H1 (cell line): ENCODE data around the gene RANBP9. TPM values are rescaled to one million over a fixed set of nuclear protein-coding genes. Genes with fewer than 3 reads are reported as not detected.

ENCODE experiments used
- CTCF ChIA-PET: fragments of 300-600 bp; sonication (Branson Sonifier 250); formaldehyde crosslinking; loops from one replicate; lab custom pipeline; 2021; ENCODE audit not compliant: partially characterized antibody; lab: Charles Lee
- POLR2A ChIA-PET: fragments of 300-600 bp; sonication (Branson Sonifier 250); formaldehyde crosslinking; loops from one replicate; lab custom pipeline; 2021; ENCODE audit warnings: inconsistent platforms; ENCODE audit not compliant: partially characterized antibody; lab: Charles Lee
- DNase-seq, 2 experiments: peaks; one replicate each; pipeline versions ENCODE4 v3.0.0 to v3.0.0-alpha.2; 2010 to 2022; ENCODE audit warnings: low spot score in 2 of 2, low read depth in 1 of 2, mixed read lengths in 1 of 2
- FAIRE-seq: peaks from 2 replicates; lab custom pipeline; 2011; peaks lifted over from hg19 to GRCh38; lab: Jason Lieb, UNC
- H2AFZ ChIP-seq: 2 replicates; pipeline ENCODE4 v1.8.1; 2012; ENCODE audit warnings: low read length, inconsistent platforms
- H2AK5ac ChIP-seq: 2 replicates; pipeline ENCODE4 v1.6.1; 2013; ENCODE audit warnings: low read depth, low read length
- H2BK120ac ChIP-seq: replicated peaks from 2 replicates; pipeline ENCODE3; 2013; ENCODE audit warnings: low read depth, low read length, inconsistent platforms
- H2BK12ac ChIP-seq: 2 replicates; pipeline ENCODE4 v1.6.1; 2013; ENCODE audit warnings: low read depth, low read length
- H2BK15ac ChIP-seq: 2 replicates; pipeline ENCODE4 v1.6.1; 2013; ENCODE audit warnings: low read length
- H2BK20ac ChIP-seq: 2 replicates; pipeline ENCODE4 v1.6.1; 2013; ENCODE audit warnings: low read length
- H2BK5ac ChIP-seq: 2 replicates; pipeline ENCODE4 v1.6.1; 2013; ENCODE audit warnings: low read depth, low read length
- H3K14ac ChIP-seq: 2 replicates; pipeline ENCODE4 v1.6.1; 2013; ENCODE audit warnings: inconsistent platforms; ENCODE audit not compliant: insufficient read length
- H3K18ac ChIP-seq: 2 replicates; pipeline ENCODE4 v1.6.1; 2013; ENCODE audit warnings: low read length; ENCODE audit errors: extremely low read depth
- H3K23ac ChIP-seq: 2 replicates; pipeline ENCODE4 v1.6.1; 2013; ENCODE audit warnings: inconsistent platforms; ENCODE audit not compliant: insufficient read length
- H3K23me2 ChIP-seq: 2 replicates; pipeline ENCODE4 v1.6.1; 2013; ENCODE audit warnings: low read depth, low read length
- H3K27ac ChIP-seq: 2 replicates; pipeline ENCODE4 v1.6.1; 2011; ENCODE audit warnings: low read depth, low read length, inconsistent platforms
- H3K27me3 ChIP-seq, 4 experiments: replicated peaks in 1 of 4; 1 replicate in 1 of 4; 2 replicates in 3 of 4; pipeline versions ENCODE4 v1.6.1 to v1.8.1; 2011 to 2013; ENCODE audit warnings: low read length in 3 of 4, mild to moderate bottlenecking in 3 of 4, inconsistent platforms in 2 of 4, mixed read lengths in 2 of 4, moderate library complexity in 1 of 4; ENCODE audit not compliant: control insufficient read depth in 3 of 4, insufficient read depth in 3 of 4; ENCODE audit errors: extremely low read depth in 1 of 4
- H3K36me3 ChIP-seq, 4 experiments: 2 replicates each; pipeline versions ENCODE4 v1.6.1 to v1.8.1; 2011 to 2013; ENCODE audit warnings: mild to moderate bottlenecking in 4 of 4, low read length in 3 of 4, moderate library complexity in 2 of 4, control low read depth in 1 of 4, inconsistent platforms in 1 of 4; ENCODE audit not compliant: insufficient read depth in 4 of 4, control insufficient read depth in 2 of 4
- H3K4ac ChIP-seq: replicated peaks from 2 replicates; pipeline ENCODE3; 2013; ENCODE audit warnings: low read length, low read depth, mixed read lengths, inconsistent platforms; ENCODE audit not compliant: insufficient read length
- H3K4me1 ChIP-seq, 4 experiments: replicated peaks in 1 of 4; 1 replicate in 1 of 4; 2 replicates in 3 of 4; pipeline versions ENCODE4 v1.6.1 to v1.8.1; 2011 to 2013; ENCODE audit warnings: low read length in 3 of 4, inconsistent platforms in 2 of 4, mixed read lengths in 1 of 4; ENCODE audit not compliant: insufficient read depth in 4 of 4, control insufficient read depth in 3 of 4
- H3K4me2 ChIP-seq, 2 experiments: 2 replicates each; pipeline versions ENCODE4 v1.6.1 to v1.8.1; 2011 to 2013; ENCODE audit warnings: low read depth in 2 of 2, low read length in 2 of 2, control low read depth in 1 of 2, inconsistent platforms in 1 of 2, mild to moderate bottlenecking in 1 of 2; ENCODE audit not compliant: insufficient read depth in 1 of 2
- H3K4me3 ChIP-seq, 4 experiments: fragments of 200-600, 300-600 bp in 1 of 4; sonication (generic), shearing (Covaris generic), sonication (Bioruptor Twin) in 1 of 4; 2 replicates each; pipeline versions ENCODE4 v1.5.1 to v1.8.1; 2011 to 2016; ENCODE audit warnings: low read length in 4 of 4, low read depth in 3 of 4, control low read depth in 2 of 4, inconsistent platforms in 2 of 4, mild to moderate bottlenecking in 2 of 4, mixed read lengths in 1 of 4, moderate library complexity in 1 of 4; ENCODE audit not compliant: insufficient read depth in 2 of 4; ENCODE audit errors: extremely low read depth in 1 of 4
- H3K56ac ChIP-seq: replicated peaks from 2 replicates; pipeline ENCODE3; 2013; ENCODE audit warnings: low read depth, mild to moderate bottlenecking, mixed read lengths, low read length, inconsistent platforms; ENCODE audit not compliant: insufficient read length
- H3K79me1 ChIP-seq: 2 replicates; pipeline ENCODE4 v1.6.1; 2013; ENCODE audit warnings: low read depth, low read length, control low read depth
- H3K79me2 ChIP-seq, 2 experiments: 2 replicates each; pipeline versions ENCODE4 v1.6.1 to v1.8.1; 2012 to 2013; ENCODE audit warnings: low read length in 2 of 2, mild to moderate bottlenecking in 2 of 2, inconsistent platforms in 1 of 2; ENCODE audit not compliant: insufficient read depth in 2 of 2, control insufficient read depth in 1 of 2
- H3K9ac ChIP-seq, 4 experiments: replicated peaks in 1 of 4; 1 replicate in 1 of 4; 2 replicates in 3 of 4; pipeline versions ENCODE4 v1.6.1 to v1.8.1; 2011 to 2013; ENCODE audit warnings: low read depth in 3 of 4, low read length in 3 of 4, control low read depth in 2 of 4, mild to moderate bottlenecking in 2 of 4, moderate library complexity in 2 of 4, inconsistent platforms in 1 of 4; ENCODE audit errors: extremely low read depth in 1 of 4
- H3K9me3 ChIP-seq, 2 experiments: 2 replicates each; pipeline versions ENCODE4 v1.6.1 to v1.8.1; 2012 to 2013; ENCODE audit warnings: mild to moderate bottlenecking in 2 of 2, moderate library complexity in 2 of 2, control low read depth in 1 of 2, inconsistent platforms in 1 of 2, low read depth in 1 of 2, low read length in 1 of 2, mixed read lengths in 1 of 2; ENCODE audit not compliant: insufficient read depth in 2 of 2
- H4K20me1 ChIP-seq, 2 experiments: replicated peaks in 1 of 2; 2 replicates each; pipeline versions ENCODE3 to v1.8.1; 2011 to 2013; ENCODE audit warnings: inconsistent platforms in 2 of 2, low read length in 2 of 2, mild to moderate bottlenecking in 1 of 2; ENCODE audit not compliant: insufficient read depth in 2 of 2, control insufficient read depth in 1 of 2
- H4K5ac ChIP-seq: 2 replicates; pipeline ENCODE4 v1.6.1; 2013; ENCODE audit warnings: low read length, low read depth, mixed read lengths, inconsistent platforms; ENCODE audit not compliant: insufficient read length
- H4K8ac ChIP-seq: 2 replicates; pipeline ENCODE4 v1.8.0; 2013; ENCODE audit warnings: mild to moderate bottlenecking, moderate library complexity, low read length, inconsistent platforms; ENCODE audit not compliant: insufficient read depth; ENCODE audit errors: extremely low read depth
- H4K91ac ChIP-seq: replicated peaks from 2 replicates; pipeline ENCODE3; 2013; ENCODE audit warnings: low read length, mixed read lengths, inconsistent platforms; ENCODE audit not compliant: insufficient read length
- ATF2 ChIP-seq: IDR thresholded peaks from 2 replicates; pipeline ENCODE4 v1.6.1; 2012; ENCODE audit warnings: low read length, inconsistent platforms
- CTCF ChIP-seq, 3 experiments: IDR thresholded peaks; 1 replicate in 2 of 3; 2 replicates in 1 of 3; pipeline versions ENCODE4 v1.5.1 to v1.6.1; 2011; ENCODE audit warnings: low read length in 3 of 3, mild to moderate bottlenecking in 3 of 3, inconsistent platforms in 2 of 3, low read depth in 1 of 3, moderate library complexity in 1 of 3; ENCODE audit not compliant: insufficient read depth in 1 of 3; ENCODE audit errors: control extremely low read depth in 1 of 3
- RAD21 ChIP-seq, 2 experiments: IDR thresholded peaks in 1 of 2; conservative IDR thresholded peaks in 1 of 2; 2 replicates each; pipeline ENCODE4 v1.6.1; 2011; ENCODE audit warnings: low read depth in 2 of 2, low read length in 2 of 2, improper control_type of control experiment in 1 of 2, inconsistent platforms in 1 of 2, mild to moderate bottlenecking in 1 of 2, moderate library complexity in 1 of 2
- SAP30 ChIP-seq: fragments of 300-600 bp; sonication (generic); IDR thresholded peaks from 2 replicates; pipeline ENCODE4 v1.7.1; 2012; ENCODE audit warnings: low read length, moderate library complexity, mild to moderate bottlenecking, inconsistent platforms; ENCODE audit not compliant: insufficient read depth, insufficient replicate concordance
- TCF12 ChIP-seq: IDR thresholded peaks from 2 replicates; pipeline ENCODE4 v1.6.1; 2011; ENCODE audit warnings: low read depth, mild to moderate bottlenecking, low read length
- YY1 ChIP-seq: IDR thresholded peaks from 2 replicates; pipeline ENCODE4 v1.6.1; 2011; ENCODE audit warnings: low read depth, mild to moderate bottlenecking, low read length
- WGBS, 2 experiments: shearing (Covaris generic) in 1 of 2; methylation state at CpG; one replicate each; pipeline versions ENCODE4 v1.1.6 to v1.1.7; 2013 to 2015; ENCODE audit warnings: low lambda C conversion rate in 2 of 2, mixed read lengths in 2 of 2, inconsistent platforms in 1 of 2, low coverage in 1 of 2, missing lambda C conversion rate in 1 of 2; ENCODE audit not compliant: insufficient replicate concordance in 2 of 2, insufficient coverage in 1 of 2, insufficient read length in 1 of 2; ENCODE audit errors: extremely low coverage in 1 of 2, missing lambda C conversion rate in 1 of 2; 5-methylcytosine and 5-hydroxymethylcytosine counted together
- polyA plus RNA-seq, 7 experiments: library from polyadenylated mRNA; depleted of rRNA in 3 of 7; stranded (reverse) in 5 of 7; unstranded in 2 of 7; fragments of >200 nt in 5 of 7; fragments of 200-250 nt in 2 of 7; gene quantifications; 1 replicate in 5 of 7; 2 replicates in 1 of 7; 4 replicates in 1 of 7; pipeline versions ENCODE4 v1.2.1 to v1.2.3, GENCODE V29; 2011 to 2013; ENCODE audit warnings: missing spikeins in 2 of 7, mixed read lengths in 2 of 7
- total RNA-seq: library from RNA; stranded (reverse); fragmentation: NEBNext Ultra II Directional; extraction: Animal tissue kit (Norgen Biotek cat#: 25700); gene quantifications from 2 replicates; pipeline ENCODE4 v1.2.1, GENCODE V29; 2021

Gene RANBP9
- total and polyA plus RNA-seq, 2 of the 8 experiments (the other 6 are each of a cell fraction or from before 2014, with no cell fraction given): 13.0 to 36.7 TPM

GRCh38 chr6:13624871-13625288 lies 86.8 kb downstream of the RANBP9 start:
- Histone ChIP-seq H3K79me2 (no peaks in the 10 kb centered on the region), H2BK20ac (no peak overlapping the region), H4K20me1 (peaks cover 0 to 2% of the 10 kb centered on the region in 2 experiments), H4K5ac (no peak overlapping the region), H2AK5ac (no peak overlapping the region), H2BK15ac (no peak overlapping the region), H3K4me1 (0 out of 7 replicates have a peak, but pooled peaks cover 0 to 2% (median 0%) of the 10 kb centered on the region in 4 experiments), H3K9ac (no peak overlapping the region), H3K9me3 (no peaks in the 10 kb centered on the region), H3K14ac (no peak overlapping the region), H3K23ac (no peak overlapping the region), H3K4ac (no peak overlapping the region), H4K8ac (no peak overlapping the region), H3K18ac (no peak overlapping the region), H3K79me1 (no peaks in the 10 kb centered on the region), H4K91ac (no peak overlapping the region), H3K56ac (no peak overlapping the region), H2BK120ac (no peak overlapping the region), H3K4me2 (no peak overlapping the region), H3K23me2 (no peaks in the 10 kb centered on the region; the same call in 1 of the 2 replicates), H3K36me3 (peaks cover 0 to 48% (median 28%) of the 10 kb centered on the region in 4 experiments; a peak in 6 of 8 replicates), H3K27me3 (no peaks in the 10 kb centered on the region), H2AFZ (no peak overlapping the region), H3K4me3 (no peak overlapping the region), H2BK5ac (no peak overlapping the region), H2BK12ac (no peak overlapping the region), H3K27ac (no peak overlapping the region)
- WGBS, 2 experiments: 58% methylated on average over 4 of the region's 4 CpGs; no CpG with 5 or more reads in 1 of the 2 experiments
- POLR2A ChIA-PET: interaction anchor here (0.7 to 2.3 kb wide), 5 partner anchors 10 to 293 kb away, joined by 3 to 23 read pairs (median 4); partner anchors contain the start of genes NOL7 and SIRT5
- CTCF ChIA-PET: interaction anchor here (0.7 to 4.6 kb wide), 15 partner anchors 9 to 442 kb away, joined by 3 to 26 read pairs (median 3); partner anchors contain the start of genes NOL7 and SIRT5
- DNase-seq (peak in 1 of 2 experiments; percentile 33), FAIRE-seq (peak; percentile 80)
- no peak for TF ChIP-seq SAP30
- TF ChIP-seq TCF12: no peak
- peak in 2 of 3 experiments; percentile 62 to 79; a peak in 3 of 4 replicates for TF ChIP-seq CTCF (IDR thresholded peaks at IDR 0.05; ENCODE audit: control extremely low read depth in 1 of 3, insufficient read depth in 1 of 3, low read depth in 1 of 3, low read length in 3 of 3)
- no peak for TF ChIP-seq ATF2
- peak; percentile 69 to 73 for TF ChIP-seq RAD21 (IDR thresholded peaks at IDR 0.05 in 1 of 2, conservative IDR thresholded peaks at IDR 0.05 in 1 of 2; ENCODE audit: low read depth in 2 of 2, low read length in 2 of 2)
- TF ChIP-seq YY1: peak; percentile 80; the same call in 1 of the 2 replicates
